GM19452 (cell line): ENCODE data around the gene GZMM.

Source experiments
- ATAC-seq: cut with Tn5 transposase; IDR thresholded peaks from one replicate; pipeline ENCODE4 v1.9.1; 2021; ENCODE audit not compliant: unreplicated experiment

Gene GZMM

DNA sequence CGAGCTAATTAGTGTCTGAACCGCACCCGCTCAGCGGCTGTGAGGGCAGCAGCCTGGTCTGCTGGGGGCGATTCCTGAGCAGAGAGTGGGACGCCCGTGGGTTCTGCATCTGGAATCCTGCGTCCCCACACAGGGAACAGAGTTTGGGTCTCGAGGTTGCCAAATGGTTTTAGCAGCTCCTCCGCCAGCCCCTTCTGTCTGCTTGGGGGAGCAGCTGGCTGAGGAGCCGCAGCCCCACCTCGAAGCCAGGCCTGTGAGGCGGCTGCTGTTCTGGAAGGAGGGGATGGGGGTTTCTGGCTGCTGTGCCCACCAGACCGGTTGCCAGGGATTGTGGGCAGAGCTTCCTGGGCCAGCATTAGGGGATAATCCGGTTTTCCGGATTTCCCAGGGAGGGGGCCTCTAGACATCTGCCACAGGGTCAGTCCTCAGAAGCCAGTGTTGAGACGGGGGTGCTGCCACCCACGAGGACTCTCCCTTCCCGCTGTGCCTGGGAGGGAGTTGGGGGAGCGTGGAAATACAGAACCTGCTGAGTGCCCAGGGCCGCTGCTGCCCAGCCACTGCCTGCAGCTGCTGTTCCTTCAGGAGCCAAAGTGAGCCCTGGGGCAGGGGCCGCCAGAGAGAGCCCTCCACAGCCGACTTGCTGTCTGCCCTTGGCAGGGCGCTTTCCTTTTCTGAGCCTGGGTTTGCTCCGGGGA, 10.3 kb upstream of the GZMM start:
- ATAC-seq = no peak

DNA sequence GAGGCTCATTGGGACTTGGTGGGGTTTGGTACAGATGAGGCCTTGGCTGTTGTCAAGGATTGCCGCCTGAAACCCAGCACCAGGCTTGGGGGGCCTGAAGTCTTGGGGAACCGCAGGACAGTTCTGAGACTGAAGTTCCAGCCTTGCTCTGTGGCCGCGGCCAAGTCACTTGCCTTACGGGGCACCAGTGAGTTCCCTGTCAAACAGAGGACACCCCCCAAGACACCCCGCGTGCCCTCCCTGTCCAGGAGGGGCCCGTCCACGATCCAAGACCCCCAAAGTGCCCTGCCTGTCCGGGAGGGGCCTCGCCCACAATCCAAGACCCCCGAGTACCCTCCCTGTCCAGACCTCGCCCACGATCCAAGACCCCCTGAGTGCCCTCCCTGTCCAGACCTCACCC, 9.8 kb upstream of the GZMM start:
- no peak for ATAC-seq

DNA sequence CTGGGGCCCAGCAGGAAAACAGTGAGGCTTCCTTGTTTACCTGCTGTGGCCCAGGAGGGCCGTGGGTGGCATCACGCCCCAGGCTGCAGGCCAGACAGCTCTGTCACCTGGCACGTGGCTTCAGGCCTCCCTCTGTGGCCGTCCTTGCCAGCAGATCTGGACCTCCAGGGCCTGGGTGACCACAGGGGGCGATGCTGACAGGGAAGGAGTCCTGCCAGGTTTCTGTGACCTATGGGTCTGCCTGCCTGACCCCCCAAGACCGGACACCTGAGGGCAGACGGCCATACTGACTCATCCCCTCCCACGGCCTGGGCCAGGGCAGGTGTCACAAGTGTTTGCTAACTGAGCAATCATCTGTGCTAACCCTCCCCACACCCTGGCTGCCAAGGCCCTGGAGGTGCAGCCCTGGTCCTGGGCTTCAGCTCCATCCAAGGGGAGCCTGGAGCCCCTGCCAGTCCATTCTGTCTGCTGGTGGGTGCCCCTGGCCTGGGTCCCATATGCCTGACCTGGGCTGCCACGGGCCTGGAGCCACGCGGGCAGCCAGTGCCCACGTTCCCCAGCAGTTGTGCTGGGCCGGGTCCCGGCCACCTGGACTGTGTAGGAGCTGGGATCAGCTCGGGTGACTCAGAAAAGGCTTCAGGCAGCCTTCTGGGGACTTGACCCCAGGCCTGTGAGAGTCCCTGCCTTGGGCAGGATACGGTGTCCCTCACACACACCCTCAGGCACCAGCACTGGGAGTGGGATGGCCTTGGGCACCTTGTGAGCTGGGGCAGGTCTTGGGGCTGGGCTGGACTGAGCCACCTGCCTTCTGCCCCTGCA, 8.6 kb upstream of the GZMM start:
- no peak for ATAC-seq

DNA sequence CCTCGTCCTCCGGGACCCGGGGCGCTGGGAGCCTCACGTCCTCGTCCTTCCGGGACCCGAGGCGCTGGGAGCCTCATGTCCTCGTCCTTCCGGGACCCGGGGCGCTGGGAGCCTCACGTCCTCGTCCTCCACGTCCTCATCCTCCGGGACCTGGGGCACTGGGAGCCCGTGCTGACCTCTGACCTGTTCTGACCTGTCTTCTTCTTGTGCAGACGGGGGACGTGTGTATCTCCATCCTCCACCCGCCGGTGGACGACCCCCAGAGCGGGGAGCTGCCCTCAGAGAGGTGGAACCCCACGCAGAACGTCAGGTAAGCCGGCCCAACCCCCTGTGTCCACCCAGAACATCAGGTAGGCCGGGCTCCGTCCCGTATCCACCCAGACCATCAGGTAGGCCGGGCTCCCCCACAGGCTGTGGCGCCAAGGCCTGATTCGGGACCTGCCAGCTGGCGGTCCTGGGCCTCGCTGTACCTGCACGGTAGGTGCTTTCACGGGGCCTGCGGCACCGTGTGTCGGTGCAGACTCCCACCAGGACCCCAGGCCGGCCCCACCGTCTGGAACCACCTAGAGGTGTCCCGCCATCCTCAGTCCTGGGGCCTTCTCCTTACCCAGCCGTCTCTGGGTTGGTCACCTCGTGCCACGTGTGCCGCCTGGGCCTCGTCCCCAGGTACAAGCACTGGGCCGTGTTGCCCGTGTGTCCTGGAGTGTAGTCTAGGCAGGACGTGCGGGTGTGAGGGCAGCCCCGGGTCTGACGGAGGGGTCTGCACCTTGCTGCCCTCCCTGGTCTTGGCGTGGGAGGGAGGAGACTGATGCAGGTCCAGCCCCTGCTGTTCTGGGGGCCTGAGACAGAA, 7.6 kb upstream of the GZMM start:
- no peak for ATAC-seq

DNA sequence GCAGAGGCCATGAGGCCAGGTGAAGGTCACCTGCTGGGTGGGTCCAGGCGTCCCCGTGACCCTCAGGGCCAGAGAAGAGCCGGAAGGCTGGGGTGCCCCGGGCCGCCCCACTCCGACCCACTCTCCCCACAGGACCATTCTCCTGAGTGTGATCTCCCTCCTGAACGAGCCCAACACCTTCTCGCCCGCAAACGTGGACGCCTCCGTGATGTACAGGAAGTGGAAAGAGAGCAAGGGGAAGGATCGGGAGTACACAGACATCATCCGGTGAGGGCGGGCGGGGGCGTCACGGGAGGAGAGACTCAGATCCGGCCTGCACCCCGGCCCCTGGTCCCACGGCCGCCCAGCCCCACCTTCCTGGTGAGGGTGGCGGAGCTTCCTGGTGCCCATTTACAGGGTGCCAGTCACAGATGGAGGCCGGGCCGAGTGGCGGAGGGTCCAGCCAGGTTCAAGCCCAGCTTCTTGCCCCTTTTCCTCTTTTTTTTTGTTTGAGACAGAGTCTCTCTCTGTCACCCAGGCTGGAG, 6.9 kb upstream of the GZMM start:
- ATAC-seq = no peak

DNA sequence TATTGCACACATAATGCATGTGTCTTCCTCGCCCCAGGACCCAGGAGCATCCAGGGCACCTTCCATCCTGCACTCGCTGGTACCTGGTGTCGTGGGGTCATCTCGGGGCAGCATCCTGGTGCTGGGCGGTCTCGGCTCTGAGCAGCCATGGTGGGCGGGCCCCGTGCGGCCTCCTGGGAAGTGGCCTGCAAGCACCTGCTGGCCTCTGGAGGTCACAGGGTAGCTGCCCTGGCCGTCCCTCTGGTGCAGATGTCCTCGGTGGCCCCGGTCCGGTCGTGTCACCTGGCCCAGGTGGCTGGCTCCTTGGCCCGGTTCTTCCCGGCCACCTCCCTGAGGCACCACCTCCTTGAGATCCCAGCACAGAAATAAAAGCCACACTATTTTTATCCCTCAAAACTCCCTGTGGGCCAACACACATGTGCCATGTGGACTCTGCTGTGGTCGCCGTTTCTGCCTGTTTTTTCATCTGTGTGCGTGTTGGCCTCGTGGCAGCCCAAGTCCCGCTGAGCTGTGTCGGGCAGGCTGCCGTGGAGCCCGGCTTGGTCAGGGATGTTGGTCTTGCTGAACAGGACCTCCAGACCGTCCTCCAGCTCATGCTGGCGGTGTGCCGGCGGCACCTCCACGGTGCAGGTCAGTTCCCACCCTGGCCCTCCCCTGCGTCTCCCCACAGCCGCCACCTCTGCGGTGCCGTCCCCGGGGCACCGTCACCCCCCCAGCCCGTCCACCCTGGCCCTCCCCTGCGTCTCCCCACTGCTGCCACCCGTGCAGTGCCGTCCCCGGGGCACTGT, 5.0 kb upstream of the GZMM start:
- ATAC-seq = no peak

DNA sequence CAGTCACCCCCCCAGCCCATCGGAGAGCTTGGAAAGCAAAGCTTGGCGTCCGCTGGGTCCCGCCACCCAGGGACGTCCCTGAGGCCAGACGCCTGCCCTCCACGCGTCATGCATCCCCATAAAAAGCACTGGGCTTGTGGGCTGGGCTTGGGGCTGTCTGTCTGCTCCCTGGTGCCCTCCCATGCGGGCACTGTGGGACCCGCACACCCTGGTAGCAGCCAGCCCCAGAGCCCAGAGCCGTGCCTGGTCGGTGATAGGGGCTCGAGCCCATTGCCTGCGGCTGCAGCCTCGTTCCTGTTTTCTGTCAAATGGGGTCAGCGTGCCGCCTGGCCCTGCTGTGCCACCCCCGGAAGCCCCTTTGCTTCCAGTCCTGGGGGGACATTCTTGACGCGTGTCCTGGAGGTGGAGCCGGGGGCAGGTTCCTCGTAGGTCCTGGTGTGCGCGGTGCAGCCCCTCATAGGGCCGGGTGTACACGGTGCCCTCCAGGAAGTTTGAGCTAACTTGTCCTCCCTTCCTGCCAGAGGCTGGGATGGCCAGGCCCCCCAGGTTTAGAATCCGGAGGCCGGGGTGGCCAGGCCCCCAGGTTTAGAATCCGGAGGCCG, 4.3 kb upstream of the GZMM start:
- no peak for ATAC-seq

DNA sequence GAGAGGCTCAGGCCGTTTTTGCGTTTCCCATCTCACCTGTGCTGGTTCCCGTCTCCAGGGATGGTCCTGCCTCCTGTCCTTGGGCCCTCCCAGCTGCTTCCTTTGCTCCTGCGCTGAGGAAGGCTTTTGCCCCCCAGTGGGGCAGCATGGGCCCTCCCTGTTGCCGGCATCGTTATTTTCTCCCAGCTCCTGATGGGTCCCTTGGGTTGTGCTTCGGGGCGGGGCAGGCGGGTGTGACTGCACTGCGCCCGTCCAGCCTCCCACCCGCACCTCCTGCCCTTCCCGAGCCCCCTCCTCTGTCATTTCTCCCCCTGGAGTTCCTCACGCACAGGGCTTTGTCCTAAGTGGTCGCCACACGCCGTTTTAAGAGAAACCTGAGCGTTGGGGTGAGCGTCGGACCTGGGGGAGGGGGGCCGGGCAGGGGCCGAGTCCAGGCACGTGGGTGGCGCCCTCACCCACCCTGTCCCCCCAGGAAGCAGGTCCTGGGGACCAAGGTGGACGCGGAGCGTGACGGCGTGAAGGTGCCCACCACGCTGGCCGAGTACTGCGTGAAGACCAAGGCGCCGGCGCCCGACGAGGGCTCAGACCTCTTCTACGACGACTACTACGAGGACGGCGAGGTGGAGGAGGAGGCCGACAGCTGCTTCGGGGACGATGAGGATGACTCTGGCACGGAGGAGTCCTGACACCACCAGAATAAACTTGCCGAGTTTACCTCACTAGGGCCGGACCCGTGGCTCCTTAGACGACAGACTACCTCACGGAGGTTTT, 2.8 kb upstream of the GZMM start:
- ATAC-seq = no peak

DNA sequence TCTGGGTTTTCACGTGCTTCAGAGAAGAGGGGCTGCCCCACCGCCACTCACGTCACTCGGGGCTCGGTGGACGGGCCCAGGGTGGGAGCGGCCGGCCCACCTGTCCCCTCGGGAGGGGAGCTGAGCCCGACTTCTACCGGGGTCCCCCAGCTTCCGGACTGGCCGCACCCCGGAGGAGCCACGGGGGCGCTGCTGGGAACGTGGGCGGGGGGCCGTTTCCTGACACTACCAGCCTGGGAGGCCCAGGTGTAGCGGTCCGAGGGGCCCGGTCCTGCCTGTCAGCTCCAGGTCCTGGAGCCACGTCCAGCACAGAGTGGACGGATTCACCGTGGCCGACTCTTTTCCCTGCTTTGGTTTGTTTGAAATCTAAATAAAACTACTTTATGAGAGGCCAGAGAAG, 2.2 kb upstream of the GZMM start:
- ATAC-seq = no peak

DNA sequence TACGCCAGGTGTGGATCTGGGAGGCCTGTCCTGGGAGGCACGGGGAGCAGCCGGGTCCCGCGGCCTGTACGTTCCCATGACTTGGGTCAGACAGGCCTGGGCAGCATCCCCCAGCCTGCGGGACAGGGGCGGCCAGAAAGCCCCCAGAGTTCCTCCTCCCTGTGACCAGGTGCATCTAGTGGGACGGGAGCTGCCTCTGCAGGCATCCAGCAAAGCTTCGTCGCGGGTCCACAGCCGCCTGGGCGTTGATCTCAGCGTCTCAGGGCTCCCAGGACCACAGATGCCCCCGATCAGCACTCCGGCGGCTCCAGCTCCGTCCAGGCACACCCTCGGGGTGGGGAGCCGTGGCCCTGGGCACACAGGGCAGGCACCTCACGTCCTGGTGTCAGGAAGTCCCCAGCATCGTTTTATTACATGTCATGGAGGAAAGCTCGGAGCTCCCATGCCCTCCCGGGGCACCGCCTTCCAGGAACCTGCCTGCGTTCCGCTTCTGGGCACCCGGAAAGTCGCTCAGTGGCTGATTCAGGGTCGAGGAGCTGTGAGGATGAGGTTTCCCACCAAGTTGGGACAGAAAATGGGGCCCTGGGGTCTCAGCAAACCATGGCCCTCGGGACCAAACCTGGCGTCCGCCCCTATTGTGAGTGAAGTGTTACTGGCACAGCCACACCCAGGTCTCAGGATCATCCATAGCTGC, 1.5 kb upstream of the GZMM start:
- ATAC-seq = no peak

DNA sequence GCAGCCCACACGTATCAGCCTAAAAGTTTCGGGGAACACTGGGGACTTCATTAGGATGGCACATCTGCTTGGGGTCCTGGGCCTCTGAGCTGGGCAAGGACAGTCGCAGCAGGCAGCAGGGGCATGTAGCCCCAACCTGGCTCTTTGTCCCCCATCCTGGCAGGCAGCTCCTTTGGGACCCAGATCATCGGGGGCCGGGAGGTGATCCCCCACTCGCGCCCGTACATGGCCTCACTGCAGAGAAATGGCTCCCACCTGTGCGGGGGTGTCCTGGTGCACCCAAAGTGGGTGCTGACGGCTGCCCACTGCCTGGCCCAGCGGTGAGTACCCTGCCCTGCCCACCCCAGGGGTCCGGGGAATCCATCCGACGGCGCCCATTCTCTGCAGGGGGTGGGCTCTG, 3.3 kb downstream of the GZMM start:
- no peak for ATAC-seq

DNA sequence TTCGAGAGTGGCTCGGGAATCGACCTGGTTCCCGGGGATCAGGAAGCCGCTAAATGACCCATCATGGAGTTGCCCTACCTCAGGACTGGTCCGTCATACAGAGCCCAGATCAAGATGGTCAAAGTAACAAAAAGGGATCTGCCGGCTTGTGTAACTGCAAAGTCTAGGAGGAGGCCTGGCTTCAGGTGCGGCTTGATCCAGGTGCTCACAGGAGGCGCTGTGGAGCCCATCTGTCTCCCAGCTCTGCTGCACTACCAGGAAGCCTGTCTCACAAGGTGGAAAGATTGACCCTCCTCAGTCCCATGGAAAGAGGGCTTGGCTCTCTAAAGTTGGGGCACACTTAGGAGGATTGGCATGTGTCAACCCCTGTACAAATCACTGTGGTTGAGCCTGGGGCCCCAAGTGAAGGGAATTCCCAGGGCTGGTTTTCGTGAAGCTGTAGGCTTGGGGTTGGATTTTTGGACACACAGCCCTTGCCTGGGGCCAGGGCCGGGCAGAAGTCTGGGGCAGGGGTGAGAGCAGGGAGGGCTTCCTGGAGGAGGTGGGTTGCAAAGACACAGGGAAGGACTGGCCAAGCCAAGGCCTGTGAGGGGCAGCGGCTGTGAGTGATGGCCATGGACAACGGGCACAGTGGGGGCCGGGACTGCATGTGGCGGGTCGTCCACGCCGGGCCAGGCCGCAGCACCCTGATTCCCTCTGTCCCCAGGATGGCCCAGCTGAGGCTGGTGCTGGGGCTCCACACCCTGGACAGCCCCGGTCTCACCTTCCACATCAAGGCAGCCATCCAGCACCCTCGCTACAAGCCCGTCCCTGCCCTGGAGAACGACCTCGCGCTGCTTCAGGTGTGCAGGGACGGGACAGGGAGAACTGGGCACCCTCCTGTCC, 4.2 kb downstream of the GZMM start:
- no peak for ATAC-seq

DNA sequence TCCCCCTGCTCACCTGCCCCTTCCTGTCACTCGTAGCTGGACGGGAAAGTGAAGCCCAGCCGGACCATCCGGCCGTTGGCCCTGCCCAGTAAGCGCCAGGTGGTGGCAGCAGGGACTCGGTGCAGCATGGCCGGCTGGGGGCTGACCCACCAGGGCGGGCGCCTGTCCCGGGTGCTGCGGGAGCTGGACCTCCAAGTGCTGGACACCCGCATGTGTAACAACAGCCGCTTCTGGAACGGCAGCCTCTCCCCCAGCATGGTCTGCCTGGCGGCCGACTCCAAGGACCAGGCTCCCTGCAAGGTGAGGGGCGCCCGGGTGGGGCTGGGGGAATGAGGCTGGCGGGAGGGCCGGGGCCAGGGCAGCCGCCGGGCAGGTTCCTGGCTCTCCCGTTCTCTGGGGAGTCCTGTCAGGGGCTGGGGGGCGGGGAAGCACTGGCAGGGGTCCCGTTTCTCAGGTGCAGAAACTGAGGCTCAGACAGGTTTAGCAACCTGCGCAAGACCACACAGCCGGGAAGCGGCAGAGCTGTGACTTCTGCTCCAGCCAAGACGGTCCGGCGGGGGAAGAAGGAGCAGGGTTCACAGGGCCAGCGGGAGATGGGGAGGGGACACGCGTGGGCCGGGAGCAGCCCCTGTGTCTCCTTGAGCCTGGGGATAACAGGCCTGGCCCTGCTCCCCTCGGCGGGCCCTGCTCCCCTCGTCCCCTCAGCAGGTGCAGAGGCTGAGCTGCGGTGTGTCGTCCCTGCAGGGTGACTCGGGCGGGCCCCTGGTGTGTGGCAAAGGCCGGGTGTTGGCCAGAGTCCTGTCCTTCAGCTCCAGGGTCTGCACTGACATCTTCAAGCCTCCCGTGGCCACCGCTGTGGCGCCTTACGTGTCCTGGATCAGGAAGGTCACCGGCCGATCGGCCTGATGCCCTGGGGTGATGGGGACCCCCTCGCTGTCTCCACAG, 5.3 kb downstream of the GZMM start:
- ATAC-seq = no peak

DNA sequence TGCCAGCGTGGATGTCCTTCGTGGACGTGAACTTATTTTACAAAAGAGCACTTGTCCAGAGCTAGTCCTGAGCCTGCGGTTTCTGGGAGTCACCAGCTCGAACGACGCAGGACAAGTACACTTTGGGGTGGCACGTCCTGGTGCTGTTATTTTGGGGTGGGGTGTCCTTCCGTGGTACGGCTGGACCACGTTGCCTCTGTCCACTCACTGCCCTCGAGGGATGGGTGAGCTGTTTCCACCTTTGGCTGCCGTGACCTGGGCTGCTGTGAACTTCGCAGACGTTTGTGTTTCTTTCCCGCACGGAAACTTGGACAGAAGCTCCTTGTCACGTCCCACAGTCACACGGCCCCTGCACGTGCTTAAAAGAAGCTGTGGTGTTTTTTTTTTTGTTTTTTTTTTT, 11.0 kb downstream of the GZMM start:
- no peak for ATAC-seq

DNA sequence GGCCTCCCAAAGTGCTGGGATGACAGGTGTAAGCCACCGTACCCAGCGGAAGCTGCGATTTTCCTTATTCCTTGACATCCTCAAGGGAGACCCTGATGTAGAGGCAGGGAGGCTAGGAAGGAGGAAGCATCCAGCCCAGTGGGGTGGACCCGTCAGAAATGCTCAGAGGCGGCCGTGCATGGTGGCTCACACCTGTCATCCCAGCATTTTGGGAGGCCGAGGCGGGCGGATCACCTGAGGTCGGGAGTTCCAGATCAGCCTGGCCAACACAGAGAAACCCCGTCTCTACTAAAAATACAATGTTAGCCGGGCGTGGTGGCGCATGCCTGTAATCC, 11.6 kb downstream of the GZMM start:
- no peak for ATAC-seq

DNA sequence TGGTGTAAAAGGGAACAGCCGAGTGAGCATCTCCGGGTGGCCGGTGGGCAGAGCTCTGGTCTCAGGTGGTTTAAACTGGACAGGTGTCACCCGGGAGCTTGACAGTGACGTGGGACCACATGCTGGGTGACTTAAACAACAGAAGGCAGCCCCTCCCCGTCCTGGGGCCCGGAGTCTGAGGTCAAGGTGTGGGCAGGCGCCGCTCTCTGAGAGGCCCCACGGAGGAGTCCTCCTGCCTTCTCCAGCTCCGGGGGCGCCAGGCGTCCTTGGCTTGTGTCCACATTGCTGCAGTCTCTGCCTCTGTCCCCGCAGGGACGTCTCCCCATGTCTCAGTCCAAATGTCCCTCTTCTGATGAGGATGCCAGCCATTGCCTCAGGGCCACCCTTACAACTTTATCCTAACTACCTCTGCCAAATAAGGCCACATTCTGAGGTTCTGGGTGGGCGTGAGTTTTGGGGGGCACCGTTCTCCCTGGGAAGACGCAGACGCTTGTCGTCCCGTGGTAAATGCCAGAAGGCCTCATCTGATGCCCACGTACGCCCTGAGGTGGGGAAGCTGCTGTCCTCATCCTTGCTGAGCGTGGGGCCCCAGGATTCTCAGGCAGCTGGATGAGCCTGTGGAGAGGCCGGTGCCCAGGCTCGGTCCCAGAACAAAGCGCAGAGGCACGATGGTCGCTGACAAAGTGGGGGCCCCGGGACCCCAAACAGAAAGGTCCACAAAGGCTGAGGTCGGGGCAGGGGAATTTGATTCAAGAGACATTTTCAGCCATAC, 12.9 kb downstream of the GZMM start:
- no peak for ATAC-seq
